GM12878 (cell line): ENCODE results near the gene FYTTD1. TPM values are rescaled to one million over a fixed set of nuclear protein-coding genes. Genes with fewer than 3 reads are reported as not detected.

Experiments used
- ATF3 ChIP-seq: IDR thresholded peaks from 2 replicates; pipeline ENCODE4 v1.6.1; 2011; ENCODE audit warnings: low read depth, mild to moderate bottlenecking, low read length, moderate library complexity, borderline replicate concordance; ENCODE audit errors: extremely low read depth
- BCLAF1 ChIP-seq: fragments of 450-650 bp; IDR thresholded peaks from 2 replicates; pipeline ENCODE4 v1.6.1; 2017; ENCODE audit warnings: antibody characterized with exemption, mild to moderate bottlenecking, moderate library complexity
- BMI1 ChIP-seq: fragments of 450-650 bp; IDR thresholded peaks from 2 replicates; pipeline ENCODE4 v1.6.1; 2016; ENCODE audit warnings: mild to moderate bottlenecking, moderate library complexity, borderline replicate concordance
- CBFB ChIP-seq: IDR thresholded peaks from 2 replicates; pipeline ENCODE4 v1.6.1; 2016; ENCODE audit warnings: antibody characterized with exemption, low read depth
- CREB1 ChIP-seq: IDR thresholded peaks from 2 replicates; pipeline ENCODE4 v1.6.1; 2012; ENCODE audit warnings: low read depth, mild to moderate bottlenecking, inconsistent platforms
- E4F1 ChIP-seq: fragments of 450-650 bp; IDR thresholded peaks from 2 replicates; pipeline ENCODE4 v1.6.1; 2018; ENCODE audit warnings: borderline replicate concordance, mild to moderate bottlenecking; ENCODE audit not compliant: partially characterized antibody
- KDM1A ChIP-seq: fragments of 200-600 bp; sonication (generic); IDR thresholded peaks from 2 replicates; pipeline ENCODE4 v1.6.1; 2016; ENCODE audit warnings: borderline replicate concordance
- NFYA ChIP-seq: IDR thresholded peaks from 2 replicates; pipeline ENCODE4 v1.6.1; 2011; ENCODE audit warnings: low read depth, mild to moderate bottlenecking, low read length, improper control_type of control experiment, borderline replicate concordance
- RELA ChIP-seq: fragments of 450-650 bp; IDR thresholded peaks from 2 replicates; pipeline ENCODE4 v1.8.0; 2014; ENCODE audit warnings: borderline replicate concordance; ENCODE audit not compliant: partially characterized antibody
- RFX5 ChIP-seq: IDR thresholded peaks from 2 replicates; pipeline ENCODE4 v1.6.1; 2011; ENCODE audit warnings: low read depth, low read length, improper control_type of control experiment
- SMAD1 ChIP-seq: fragments of 450-650 bp; IDR thresholded peaks from 2 replicates; pipeline ENCODE4 v1.6.1; 2018; ENCODE audit warnings: mild to moderate bottlenecking, low read depth; ENCODE audit not compliant: partially characterized antibody
- SREBF1 ChIP-seq: IDR thresholded peaks from 2 replicates; pipeline ENCODE4 v1.6.1; 2012; ENCODE audit warnings: mild to moderate bottlenecking, low read length
- ZBTB4 ChIP-seq: fragments of 450-650 bp; formaldehyde crosslinking; IDR thresholded peaks from 2 replicates; pipeline ENCODE4 v1.4.0; 2022; ENCODE audit warnings: mild to moderate bottlenecking, moderate library complexity
- ZNF217 ChIP-seq: fragments of 450-650 bp; IDR thresholded peaks from 2 replicates; pipeline ENCODE4 v1.6.1; 2017; ENCODE audit warnings: antibody characterized with exemption, mild to moderate bottlenecking
- ZNF687 ChIP-seq: fragments of 450-650 bp; IDR thresholded peaks from 2 replicates; pipeline ENCODE4 v1.6.1; 2017; ENCODE audit warnings: mild to moderate bottlenecking, moderate library complexity
- ZSCAN29 ChIP-seq: fragments of 450-650 bp; IDR thresholded peaks from 2 replicates; pipeline ENCODE4 v1.6.1; 2017; ENCODE audit warnings: mild to moderate bottlenecking, moderate library complexity
- polyA plus RNA-seq, 11 experiments: library from polyadenylated mRNA; depleted of rRNA in 4 of 11; unstranded in 6 of 11; stranded (reverse) in 5 of 11; fragments of >200 nt; fragmentation: Nextera tagmentation in 4 of 11; fragmentation: Illumina TruSeq in 1 of 11; extraction: Ambion mirVana in 4 of 11; extraction: Trizol in 1 of 11; gene quantifications; 1 replicate in 1 of 11; 2 replicates in 10 of 11; pipeline versions ENCODE4 v1.2.1 to v1.2.3, GENCODE V29; 2011 to 2016; ENCODE audit warnings: inconsistent platforms in 2 of 11, missing spikeins in 2 of 11, low read depth in 1 of 11
- total RNA-seq, 4 experiments: library from RNA; depleted of rRNA in 3 of 4; stranded (reverse); fragments of >200 nt in 3 of 4; fragmentation: Illumina TruSeq in 1 of 4; extraction: Trizol in 1 of 4; gene quantifications; 2 replicates each; pipeline versions ENCODE4 v1.2.1 to v1.2.3, GENCODE V29; 2013 to 2021

FYTTD1 gene
- total and polyA plus RNA-seq, 10 of the 15 experiments (the other 5 are each of a cell fraction or from before 2014, with no cell fraction given): 25.5 to 101 (median 59.4) TPM

- TF ChIP-seq ZBTB4 (CRISPR knock-in tag): no peak
- TF ChIP-seq SMAD1: peak; percentile 73
- no peak for TF ChIP-seq NFYA
- TF ChIP-seq CREB1: peak; percentile 95
- TF ChIP-seq RELA: peak; percentile 72
- 0 out of 2 replicates have a peak, but pooled peaks have one; percentile 6 for TF ChIP-seq ZSCAN29
- no peak for TF ChIP-seq E4F1
- no peak for TF ChIP-seq SREBF1
- no peak for TF ChIP-seq RFX5
- no peak for TF ChIP-seq BCLAF1
- TF ChIP-seq BMI1: peak; percentile 82
- TF ChIP-seq KDM1A: no peak
- peak; percentile 34; the same call in 1 of the 2 replicates for TF ChIP-seq CBFB
- TF ChIP-seq ZNF687: no peak
- TF ChIP-seq ZNF217: peak; percentile 38; the same call in 1 of the 2 replicates
- TF ChIP-seq ATF3: no peak
These were observed 37.5 kb upstream of the FYTTD1 start (continued) for GRCh38 chr3:197711973-197712707.
